HEK293T (cell line): ENCODE results near the gene CWH43.

ENCODE experiments used
- CTCF ChIA-PET: fragments of 350-600 bp; formaldehyde crosslinking; extraction: SDS; loops from one replicate; lab custom pipeline; 2021; ENCODE audit warnings: antibody characterized with exemption, inconsistent platforms; lab: Yijun Ruan, JAX
- POLR2A ChIA-PET: fragments of 350-600 bp; formaldehyde crosslinking; extraction: SDS; loops from one replicate; lab custom pipeline; 2020; ENCODE audit warnings: antibody characterized with exemption, inconsistent platforms; lab: Yijun Ruan, JAX
- DNase-seq: peaks from one replicate; pipeline ENCODE4 v3.0.0; 2012; ENCODE audit warnings: mixed read lengths; ENCODE audit errors: extremely low spot score
- ARNT ChIP-seq: fragments of 450-650 bp; IDR thresholded peaks from 2 replicates; pipeline ENCODE4 v1.6.1; 2017; ENCODE audit warnings: mild to moderate bottlenecking
- BHLHE40 ChIP-seq: fragments of 450-650 bp; IDR thresholded peaks from 2 replicates; pipeline ENCODE4 v1.6.1; 2016; ENCODE audit warnings: mild to moderate bottlenecking, moderate library complexity, borderline replicate concordance
- CTBP1 ChIP-seq: fragments of 450-650 bp; IDR thresholded peaks from 2 replicates; pipeline ENCODE4 v1.6.1; 2016; ENCODE audit warnings: borderline replicate concordance
- ELF4 ChIP-seq: fragments of 450-650 bp; IDR thresholded peaks from 2 replicates; pipeline ENCODE4 v1.6.1; 2017; ENCODE audit warnings: antibody characterized with exemption
- FOXA1 ChIP-seq: fragments of 450-650 bp; IDR thresholded peaks from 2 replicates; pipeline ENCODE4 v1.6.1; 2016; ENCODE audit warnings: mild to moderate bottlenecking
- FOXK2 ChIP-seq: fragments of 450-650 bp; IDR thresholded peaks from 2 replicates; pipeline ENCODE4 v1.6.1; 2016; ENCODE audit warnings: mild to moderate bottlenecking
- FOXM1 ChIP-seq: fragments of 450-650 bp; IDR thresholded peaks from 2 replicates; pipeline ENCODE4 v1.6.1; 2017; ENCODE audit warnings: mild to moderate bottlenecking, borderline replicate concordance
- HDGF ChIP-seq: fragments of 450-650 bp; IDR thresholded peaks from 2 replicates; pipeline ENCODE4 v1.6.1; 2017; ENCODE audit warnings: antibody characterized with exemption, borderline replicate concordance
- L3MBTL2 ChIP-seq: fragments of 450-650 bp; conservative IDR thresholded peaks from 2 replicates; pipeline ENCODE4 v1.6.1; 2016; ENCODE audit warnings: mild to moderate bottlenecking
- LEF1 ChIP-seq: fragments of 450-650 bp; IDR thresholded peaks from 2 replicates; pipeline ENCODE4 v1.6.1; 2017; ENCODE audit warnings: mild to moderate bottlenecking, borderline replicate concordance
- NFRKB ChIP-seq: fragments of 450-650 bp; IDR thresholded peaks from 2 replicates; pipeline ENCODE4 v1.6.1; 2016; ENCODE audit warnings: mild to moderate bottlenecking, moderate library complexity
- PKNOX1 ChIP-seq: fragments of 450-650 bp; IDR thresholded peaks from 2 replicates; pipeline ENCODE4 v1.6.1; 2016
- SP1 ChIP-seq: fragments of 450-650 bp; IDR thresholded peaks from 2 replicates; pipeline ENCODE4 v1.6.1; 2017
- SUZ12 ChIP-seq: fragments of 450-650 bp; IDR thresholded peaks from 2 replicates; pipeline ENCODE4 v1.6.1; 2016; ENCODE audit warnings: mild to moderate bottlenecking
- TARDBP ChIP-seq: fragments of 450-650 bp; IDR thresholded peaks from 2 replicates; pipeline ENCODE4 v1.6.1; 2016
- ZNF384 ChIP-seq: fragments of 450-650 bp; IDR thresholded peaks from 2 replicates; pipeline ENCODE4 v1.6.1; 2016

CWH43 gene

DNA sequence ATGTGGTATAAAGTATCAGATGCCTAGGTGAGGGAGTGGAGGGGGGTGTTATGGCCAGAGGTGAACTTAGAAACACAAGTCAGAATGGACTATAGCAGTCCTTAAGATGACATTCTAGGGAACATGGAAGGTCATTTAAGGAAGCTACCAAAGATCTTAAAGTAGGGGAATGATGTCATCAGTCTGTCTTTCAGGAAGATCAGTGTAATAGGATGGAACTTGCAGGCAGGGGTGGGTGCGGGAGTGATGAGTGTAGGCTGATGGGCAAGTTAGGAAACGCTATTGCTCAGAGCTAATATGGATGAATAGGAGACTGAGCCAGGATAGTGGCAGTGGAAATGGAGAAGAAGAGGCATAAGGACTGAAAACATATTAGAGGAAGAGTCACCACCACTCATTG lies 27.5 kb upstream of the CWH43 start:
- POLR2A ChIA-PET = no interaction called here
- CTCF ChIA-PET = no interaction called here
- DNase-seq = no peak
- no peak for TF ChIP-seq FOXA1
- no peak for TF ChIP-seq BHLHE40
- TF ChIP-seq FOXK2 = no peak

GRCh38 chr4:48960988-48961635 lies 25.0 kb upstream of the CWH43 start:
- TF ChIP-seq L3MBTL2 (no peak), FOXK2 (no peak), PKNOX1 (no peak), ZNF384 (no peak), LEF1 (no peak), ARNT (no peak), NFRKB (no peak), ELF4 (no peak), FOXM1 (no peak), TARDBP (no peak), SP1 (no peak)
- ChIA-PET CTCF (interaction anchor here (1.6 to 2.0 kb wide), 2 partner anchors 16 to 382 kb away, joined by 3 to 7 read pairs; no protein-coding TSS in a partner anchor), POLR2A (no interaction called here)
- DNase-seq = no peak

- no peak for DNase-seq
- ChIA-PET CTCF (interaction anchor here (2.0 kb wide), 1 partner anchor 384 kb away, joined by 7 read pairs; no protein-coding TSS in a partner anchor), POLR2A (no interaction called here)
- TF ChIP-seq L3MBTL2 (no peak), LEF1 (no peak), BHLHE40 (no peak), ELF4 (no peak), NFRKB (no peak), PKNOX1 (no peak), CTBP1 (no peak), FOXK2 (no peak), FOXM1 (no peak), ZNF384 (no peak), SP1 (no peak), FOXA1 (no peak), SUZ12 (no peak), ARNT (no peak), HDGF (no peak)
Observed at GRCh38 chr4:48962636-48963035, 23.4 kb upstream of the CWH43 start.

DNA sequence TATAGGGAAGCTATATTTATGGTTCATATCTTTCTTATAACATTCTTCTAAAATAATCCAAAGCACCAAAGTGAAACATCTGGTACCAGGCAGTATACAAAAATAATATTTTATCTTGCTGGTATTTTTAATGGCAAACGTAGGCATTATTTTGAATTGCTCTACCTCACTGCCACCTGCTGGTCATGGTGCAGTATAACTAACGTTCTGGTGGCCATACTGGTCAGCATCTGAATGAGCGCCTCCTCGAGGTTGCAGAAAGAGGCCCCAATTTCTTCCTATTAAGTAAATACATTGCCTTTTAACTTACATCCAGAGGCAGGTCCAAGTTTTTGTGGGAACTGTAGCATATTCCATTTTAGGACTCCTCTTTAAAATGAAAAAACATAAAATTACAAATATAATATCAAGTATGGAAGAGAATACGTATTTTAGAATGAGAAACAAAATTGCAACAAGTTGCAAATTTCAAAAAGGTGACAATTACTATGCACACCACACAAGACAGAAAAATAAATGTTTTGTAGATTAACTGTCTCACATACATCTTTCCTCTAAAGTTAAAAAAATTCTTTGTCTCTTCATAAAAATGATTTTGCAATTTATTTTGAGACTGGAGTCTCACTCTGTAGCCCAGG lies 22.9 kb upstream of the CWH43 start:
- TF ChIP-seq FOXA1 = no peak
- ChIA-PET CTCF (interaction anchor here (2.0 kb wide), 1 partner anchor 385 kb away, joined by 7 read pairs; no protein-coding TSS in a partner anchor), POLR2A (no interaction called here)
- peak; percentile 54 for DNase-seq

DNA sequence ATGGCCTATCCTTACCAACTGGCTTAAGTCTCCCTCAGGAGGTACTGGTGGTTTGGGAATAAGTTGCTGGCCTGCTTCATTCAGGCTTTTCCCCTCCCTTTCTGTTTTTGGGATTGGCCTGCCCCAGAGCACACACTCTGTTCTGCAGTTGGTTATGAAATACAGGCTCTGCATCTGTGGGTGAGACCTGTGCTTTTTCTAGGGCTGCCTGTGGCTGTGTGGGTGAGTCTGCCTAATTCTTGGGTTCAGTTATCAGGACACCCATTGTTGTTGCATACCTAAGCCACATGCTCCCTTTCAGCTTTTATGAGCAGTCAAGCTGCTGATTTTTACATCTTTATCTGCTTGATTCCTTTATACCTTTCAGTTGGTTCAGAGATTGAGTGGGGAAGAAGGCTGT lies 19.0 kb upstream of the CWH43 start:
- POLR2A ChIA-PET = no interaction called here
- CTCF ChIA-PET = interaction anchor here (0.6 kb wide), 1 partner anchor 714 kb away, joined by 3 read pairs; no protein-coding TSS in a partner anchor
- no peak for TF ChIP-seq FOXK2
- TF ChIP-seq FOXM1 = no peak
- TF ChIP-seq SP1 = no peak
- no peak for TF ChIP-seq L3MBTL2
- no peak for TF ChIP-seq ZNF384
- no peak for TF ChIP-seq PKNOX1
- TF ChIP-seq NFRKB = no peak
- no peak for TF ChIP-seq ARNT
- TF ChIP-seq TARDBP = no peak
- TF ChIP-seq SUZ12 = no peak
- no peak for TF ChIP-seq ELF4
- TF ChIP-seq LEF1 = no peak
- no peak for TF ChIP-seq FOXA1
- no peak for TF ChIP-seq HDGF
- no peak for TF ChIP-seq CTBP1
- TF ChIP-seq BHLHE40 = no peak
- DNase-seq = no peak

DNA sequence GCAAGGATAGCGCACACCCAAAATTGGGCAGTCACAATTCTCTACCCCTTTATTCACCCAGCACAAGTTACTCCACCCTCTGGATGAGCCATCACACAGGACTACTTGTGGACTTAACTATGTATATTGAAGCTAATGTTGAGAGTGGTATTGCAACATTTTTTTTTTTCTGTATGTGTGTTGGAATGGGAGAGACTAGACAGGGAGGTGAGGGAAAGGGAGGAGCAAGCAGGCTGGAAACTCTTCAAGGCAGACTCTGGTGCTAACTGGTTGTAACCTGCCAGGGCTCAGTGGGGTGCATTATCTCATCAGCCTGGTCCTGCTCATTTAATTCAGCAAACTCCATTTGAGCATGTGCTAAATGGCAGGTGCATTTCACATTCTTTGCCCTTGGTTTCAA lies 18.4 kb upstream of the CWH43 start:
- no peak for DNase-seq
- ChIA-PET CTCF (no interaction called here), POLR2A (no interaction called here)
- TF ChIP-seq TARDBP (no peak), CTBP1 (no peak), BHLHE40 (no peak), SP1 (no peak), FOXK2 (no peak), LEF1 (no peak), ARNT (no peak), L3MBTL2 (no peak), ZNF384 (no peak), PKNOX1 (no peak), ELF4 (no peak), FOXM1 (no peak), HDGF (no peak), NFRKB (no peak)
